ENCODE results near the gene TOX3. TPM values are rescaled to one million over a fixed set of nuclear protein-coding genes. Genes with fewer than 3 reads are reported as not detected.

TOX3 gene
- total RNA-seq, 4 donors from 2014 or later, result 0.11 TPM; not detected in 3

DNA sequence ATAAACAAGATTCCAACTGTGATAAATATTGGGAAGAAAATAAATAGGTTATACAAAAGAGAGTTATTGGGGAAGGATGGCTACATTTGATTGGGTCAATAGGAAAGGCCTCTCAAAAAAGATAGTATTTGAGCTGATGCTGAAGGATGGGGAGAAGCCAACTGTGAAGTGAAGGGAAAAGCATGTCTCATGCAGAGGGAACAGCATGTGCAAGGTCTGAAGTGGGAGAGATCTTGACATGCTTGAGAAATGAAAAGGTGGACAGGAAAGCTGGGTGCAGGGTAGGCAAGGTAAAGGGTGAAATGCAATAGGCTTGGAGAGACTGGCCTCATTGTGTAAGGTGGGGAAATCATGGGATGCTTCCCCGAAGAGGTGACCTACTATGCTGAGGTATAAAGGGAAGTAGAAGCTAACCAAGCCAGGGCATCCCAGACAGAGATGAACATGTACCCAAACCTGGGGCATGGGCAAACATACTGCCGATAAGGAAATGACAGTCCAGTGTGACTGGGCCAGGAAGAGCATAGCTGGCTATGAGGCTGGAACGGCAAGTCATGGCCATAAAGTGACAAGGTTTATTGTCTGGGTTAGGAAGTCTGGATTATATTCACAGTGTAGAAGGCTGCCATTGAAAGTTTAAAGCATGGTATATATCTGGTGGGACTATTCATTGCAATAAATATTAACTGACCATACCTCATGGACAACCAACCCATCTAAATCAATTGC lies 91.2 kb downstream of the TOX3 start:
- no peak for DNase-seq (ENCODE audit: extremely low spot score)
- no peak overlapping the region for H3K4me3 ChIP-seq
- H3K36me3 ChIP-seq, result no peaks in the 10 kb centered on the region
- no peaks in the 10 kb centered on the region for H3K27me3 ChIP-seq
- no peak overlapping the region for H3K27ac ChIP-seq (replicated peaks in 1 of 4)
- intact Hi-C loops (cut with DNase I), result no loop called here
- H3K9me3 ChIP-seq, result no peaks in the 10 kb centered on the region
- 100% methylated on average over 3 of the region's 3 CpGs for WGBS
- TF ChIP-seq EP300 (IDR thresholded peaks at IDR 0.05) (no peak), POLR2AphosphoS5 (IDR thresholded peaks at IDR 0.05) (no peak), POLR2A (IDR thresholded peaks at IDR 0.05; ENCODE audit: low read depth) (no peak)
- TF ChIP-seq, protein P1, sequence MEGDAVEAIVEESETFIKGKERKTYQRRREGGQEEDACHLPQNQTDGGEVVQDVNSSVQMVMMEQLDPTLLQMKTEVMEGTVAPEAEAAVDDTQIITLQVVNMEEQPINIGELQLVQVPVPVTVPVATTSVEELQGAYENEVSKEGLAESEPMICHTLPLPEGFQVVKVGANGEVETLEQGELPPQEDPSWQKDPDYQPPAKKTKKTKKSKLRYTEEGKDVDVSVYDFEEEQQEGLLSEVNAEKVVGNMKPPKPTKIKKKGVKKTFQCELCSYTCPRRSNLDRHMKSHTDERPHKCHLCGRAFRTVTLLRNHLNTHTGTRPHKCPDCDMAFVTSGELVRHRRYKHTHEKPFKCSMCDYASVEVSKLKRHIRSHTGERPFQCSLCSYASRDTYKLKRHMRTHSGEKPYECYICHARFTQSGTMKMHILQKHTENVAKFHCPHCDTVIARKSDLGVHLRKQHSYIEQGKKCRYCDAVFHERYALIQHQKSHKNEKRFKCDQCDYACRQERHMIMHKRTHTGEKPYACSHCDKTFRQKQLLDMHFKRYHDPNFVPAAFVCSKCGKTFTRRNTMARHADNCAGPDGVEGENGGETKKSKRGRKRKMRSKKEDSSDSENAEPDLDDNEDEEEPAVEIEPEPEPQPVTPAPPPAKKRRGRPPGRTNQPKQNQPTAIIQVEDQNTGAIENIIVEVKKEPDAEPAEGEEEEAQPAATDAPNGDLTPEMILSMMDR (IDR thresholded peaks at IDR 0.05), result no peak
- H3K4me1 ChIP-seq, result peaks cover 0 to 7% (median 0%) of the 10 kb centered on the region in 4 donors

DNA sequence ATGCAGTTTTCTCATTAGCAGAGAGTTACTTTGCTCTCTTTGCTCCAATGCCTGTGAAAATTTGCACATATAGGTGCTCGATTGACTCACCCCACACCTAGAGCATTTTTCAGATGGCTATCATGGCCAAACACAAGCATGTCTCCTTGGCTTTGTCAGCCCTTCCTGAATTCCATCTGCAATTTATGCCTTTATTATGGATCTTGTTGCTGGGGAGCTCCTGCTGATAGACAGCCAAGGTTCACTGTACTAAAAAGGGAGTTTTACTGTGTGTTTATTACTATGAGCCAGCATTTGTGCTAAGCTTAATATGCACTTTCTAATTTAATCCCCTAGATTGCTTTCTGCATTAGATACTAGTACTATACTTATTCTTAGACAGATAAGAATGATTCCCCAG lies 93.3 kb downstream of the TOX3 start:
- no peaks in the 10 kb centered on the region for H3K27me3 ChIP-seq
- H3K27ac ChIP-seq (replicated peaks in 1 of 4), result no peak overlapping the region
- H3K4me3 ChIP-seq, result no peak overlapping the region
- peaks cover 0 to 7% (median 0%) of the 10 kb centered on the region in 4 donors for H3K4me1 ChIP-seq
- no peak for DNase-seq (ENCODE audit: extremely low spot score)
- intact Hi-C loops (cut with DNase I), result no loop called here
- no peaks in the 10 kb centered on the region for H3K9me3 ChIP-seq
- TF ChIP-seq, protein P1 (IDR thresholded peaks at IDR 0.05), result no peak
- TF ChIP-seq POLR2AphosphoS5 (IDR thresholded peaks at IDR 0.05), result no peak
- TF ChIP-seq POLR2A (IDR thresholded peaks at IDR 0.05; ENCODE audit: low read depth), result no peak
- no peak for TF ChIP-seq EP300 (IDR thresholded peaks at IDR 0.05)
- no peaks in the 10 kb centered on the region for H3K36me3 ChIP-seq
- 38% methylated on average over 1 of the region's 1 CpG for whole genome bisulfite sequencing

DNA sequence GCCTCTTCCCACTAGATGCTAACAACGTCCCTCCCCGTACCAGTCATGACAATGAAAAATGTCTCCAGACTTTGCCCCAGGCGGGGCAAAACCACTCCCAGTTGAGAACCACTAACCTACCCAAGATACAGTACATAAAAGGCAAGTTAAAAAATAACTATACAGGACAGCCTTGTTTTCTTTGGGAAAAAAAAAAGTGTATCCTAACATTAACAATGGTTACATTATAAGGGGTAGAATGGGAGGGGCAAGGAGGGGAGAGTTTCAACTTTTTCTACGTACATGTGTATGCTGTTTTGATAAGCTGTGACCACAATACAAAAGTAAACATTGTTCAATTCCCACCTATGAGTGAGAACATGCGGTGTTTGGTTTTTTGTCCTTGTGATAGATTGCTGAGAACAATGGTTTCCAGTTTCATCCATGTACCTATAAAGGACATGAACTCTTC lies 94.9 kb downstream of the TOX3 start:
- H3K27ac ChIP-seq (replicated peaks in 1 of 4), result no peak overlapping the region
- H3K9me3 ChIP-seq, result no peaks in the 10 kb centered on the region
- intact Hi-C loops (cut with DNase I), result no loop called here
- peaks cover 0 to 7% (median 0%) of the 10 kb centered on the region in 4 donors for H3K4me1 ChIP-seq
- DNase-seq (ENCODE audit: extremely low spot score), result no peak
- H3K27me3 ChIP-seq, result no peaks in the 10 kb centered on the region
- H3K4me3 ChIP-seq, result no peak overlapping the region
- WGBS, result 85% methylated on average over 5 of the region's 5 CpGs
- H3K36me3 ChIP-seq, result no peaks in the 10 kb centered on the region
- no peak for TF ChIP-seq EP300 (IDR thresholded peaks at IDR 0.05)
- TF ChIP-seq POLR2AphosphoS5 (IDR thresholded peaks at IDR 0.05), result no peak
- TF ChIP-seq POLR2A (IDR thresholded peaks at IDR 0.05; ENCODE audit: low read depth), result no peak
- TF ChIP-seq, protein P1 (IDR thresholded peaks at IDR 0.05), result no peak

DNA sequence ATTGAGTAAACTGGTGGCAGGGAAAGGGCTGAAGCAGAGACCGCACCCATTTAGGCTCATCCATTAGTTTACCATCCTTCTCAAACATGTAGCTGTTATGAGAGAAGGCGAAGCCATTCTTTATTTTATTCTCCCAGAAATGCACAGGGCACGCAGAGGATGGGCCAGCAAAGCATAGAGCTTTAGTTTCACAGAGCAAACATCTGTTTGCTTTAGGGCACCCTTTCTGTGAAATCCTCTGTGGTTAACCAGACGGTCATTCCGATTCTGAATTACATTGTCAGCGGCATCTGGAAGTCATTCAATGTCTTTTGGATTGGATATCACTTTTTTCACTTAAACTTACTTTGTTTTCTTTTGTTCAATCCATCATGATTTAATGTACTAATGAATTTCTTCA lies 96.0 kb downstream of the TOX3 start:
- WGBS, result 84% methylated on average over 6 of the region's 6 CpGs
- TF ChIP-seq, protein P1 (IDR thresholded peaks at IDR 0.05), result no peak
- TF ChIP-seq POLR2AphosphoS5 (IDR thresholded peaks at IDR 0.05) (no peak), EP300 (IDR thresholded peaks at IDR 0.05) (no peak), POLR2A (IDR thresholded peaks at IDR 0.05; ENCODE audit: low read depth) (no peak)
- intact Hi-C loops (cut with DNase I), result no loop called here
- H3K4me3 ChIP-seq, result no peak overlapping the region
- H3K9me3 ChIP-seq, result no peaks in the 10 kb centered on the region
- H3K36me3 ChIP-seq, result no peaks in the 10 kb centered on the region
- no peak overlapping the region for H3K27ac ChIP-seq (replicated peaks in 1 of 4)
- H3K27me3 ChIP-seq, result no peaks in the 10 kb centered on the region
- DNase-seq (ENCODE audit: extremely low spot score), result no peak
- H3K4me1 ChIP-seq, result peaks cover 0 to 10% (median 1%) of the 10 kb centered on the region in 4 donors
